Chondrocyte (in vitro differentiated cells): Measurements from ENCODE around the gene PLIN4. TPM values are rescaled to one million over a fixed set of nuclear protein-coding genes. Genes with fewer than 3 reads are reported as not detected.
A peak's percentile ranks its signal among the peaks of the same experiment; 100 is the strongest.

Experiments used
- DNase-seq: peaks from one replicate; pipeline ENCODE4 v3.0.0; 2021; ENCODE audit warnings: mixed read lengths, low spot score
- H3K27ac Mint-ChIP-seq: one replicate; pipeline ENCODE4 v1.8.0; 2021; ENCODE audit warnings: mild to moderate bottlenecking, moderate library complexity, mixed read lengths; ENCODE audit not compliant: unreplicated experiment
- H3K27me3 Mint-ChIP-seq: 2 replicates; pipeline ENCODE4 v1.8.0; 2021; ENCODE audit warnings: low read depth, mixed read lengths
- H3K36me3 Mint-ChIP-seq: 2 replicates; pipeline ENCODE4 v1.8.0; 2021; ENCODE audit warnings: low read depth, mixed read lengths
- H3K4me1 Mint-ChIP-seq: 2 replicates; pipeline ENCODE4 v1.8.0; 2021; ENCODE audit warnings: low read depth, mild to moderate bottlenecking, mixed read lengths
- H3K4me3 Mint-ChIP-seq: one replicate; pipeline ENCODE4 v1.8.0; 2021; ENCODE audit warnings: mild to moderate bottlenecking, moderate library complexity, mixed read lengths; ENCODE audit not compliant: unreplicated experiment
- H3K9me3 Mint-ChIP-seq: 2 replicates; pipeline ENCODE4 v1.8.0; 2021; ENCODE audit warnings: low read depth, mixed read lengths
- CTCF ChIP-seq: fragments of 200-600 bp; sonication (generic); IDR thresholded peaks from 2 replicates; pipeline ENCODE4 v1.5.0; 2021; ENCODE audit warnings: antibody characterized with exemption, mild to moderate bottlenecking, moderate library complexity
- total RNA-seq: library from RNA; stranded (reverse); gene quantifications from 3 replicates; pipeline ENCODE4 v1.2.1, GENCODE V29; 2021

Gene PLIN4
- total RNA-seq, 1 donor from 2014 or later = 0.05 TPM

- no peak overlapping the region for H3K4me3 Mint-ChIP-seq
- no peak for DNase-seq
- H3K27ac Mint-ChIP-seq = no peak overlapping the region
- no peaks in the 10 kb centered on the region for H3K36me3 Mint-ChIP-seq
- peaks cover 17% of the 10 kb centered on the region for H3K4me1 Mint-ChIP-seq
- TF ChIP-seq CTCF = no peak
- no peaks in the 10 kb centered on the region for H3K9me3 Mint-ChIP-seq
- H3K27me3 Mint-ChIP-seq = peaks cover 1% of the 10 kb centered on the region
These were observed 3.0 kb upstream of the PLIN4 start for GRCh38 chr19:4521170-4521887.

GRCh38 chr19:4519521-4520277 lies 1.4 kb upstream of the PLIN4 start:
- H3K27me3 Mint-ChIP-seq = peaks cover 1% of the 10 kb centered on the region
- H3K9me3 Mint-ChIP-seq = no peaks in the 10 kb centered on the region
- H3K36me3 Mint-ChIP-seq = no peaks in the 10 kb centered on the region
- DNase-seq = no peak
- H3K4me1 Mint-ChIP-seq = peaks cover 17% of the 10 kb centered on the region
- no peak for TF ChIP-seq CTCF
- H3K27ac Mint-ChIP-seq = peak overlapping the region; percentile 5
- H3K4me3 Mint-ChIP-seq = no peak overlapping the region

GRCh38 chr19:4519172-4519496 lies 848 bp upstream of the PLIN4 start:
- DNase-seq = no peak
- Mint-ChIP-seq H3K4me1 (peaks cover 17% of the 10 kb centered on the region), H3K4me3 (no peak overlapping the region), H3K36me3 (no peaks in the 10 kb centered on the region), H3K9me3 (no peaks in the 10 kb centered on the region), H3K27ac (no peak overlapping the region), H3K27me3 (peaks cover 1% of the 10 kb centered on the region)
- TF ChIP-seq CTCF = no peak

- Mint-ChIP-seq H3K27ac (no peak overlapping the region), H3K36me3 (no peaks in the 10 kb centered on the region), H3K9me3 (no peaks in the 10 kb centered on the region), H3K4me1 (peaks cover 17% of the 10 kb centered on the region), H3K4me3 (no peak overlapping the region), H3K27me3 (peaks cover 1% of the 10 kb centered on the region)
- peak; percentile 89 for DNase-seq
- no peak for TF ChIP-seq CTCF
These were observed 732 bp downstream of the PLIN4 start for GRCh38 chr19:4517451-4518057.

- DNase-seq = no peak
- H3K27ac Mint-ChIP-seq = no peak overlapping the region
- no peak for TF ChIP-seq CTCF
- no peaks in the 10 kb centered on the region for H3K36me3 Mint-ChIP-seq
- H3K4me1 Mint-ChIP-seq = peaks cover 14% of the 10 kb centered on the region
- H3K27me3 Mint-ChIP-seq = peaks cover 1% of the 10 kb centered on the region
- H3K9me3 Mint-ChIP-seq = no peaks in the 10 kb centered on the region
- H3K4me3 Mint-ChIP-seq = no peak overlapping the region
These were observed 1.4 kb downstream of the PLIN4 start for GRCh38 chr19:4516939-4517300.
